GM18951 (cell line): ENCODE results near the gene IL5.

ENCODE experiments used
- POLR2A ChIP-seq: IDR thresholded peaks from 4 replicates; pipeline ENCODE4 v1.6.1; 2011; ENCODE audit warnings: mild to moderate bottlenecking; ENCODE audit not compliant: insufficient read length, insufficient read depth; ENCODE audit errors: extremely low read depth
- in situ Hi-C: fragments of 300-500 bp; cut with MboI; formaldehyde crosslinking; loops from one replicate; pipeline ENCODE4 v1.12.0; 2022; ENCODE audit warnings: low sequenced_read_pairs, mixed read lengths, inconsistent platforms; ENCODE audit not compliant: unreplicated experiment

Gene IL5

GRCh38 chr5:132510076-132510475, 33.2 kb downstream of the IL5 start:
- in situ Hi-C loops, result loop anchor here (25.0 kb wide), 1 partner anchor 273 kb away; the partner anchor contains the start of gene P4HA2
- TF ChIP-seq POLR2A, result no peak

DNA sequence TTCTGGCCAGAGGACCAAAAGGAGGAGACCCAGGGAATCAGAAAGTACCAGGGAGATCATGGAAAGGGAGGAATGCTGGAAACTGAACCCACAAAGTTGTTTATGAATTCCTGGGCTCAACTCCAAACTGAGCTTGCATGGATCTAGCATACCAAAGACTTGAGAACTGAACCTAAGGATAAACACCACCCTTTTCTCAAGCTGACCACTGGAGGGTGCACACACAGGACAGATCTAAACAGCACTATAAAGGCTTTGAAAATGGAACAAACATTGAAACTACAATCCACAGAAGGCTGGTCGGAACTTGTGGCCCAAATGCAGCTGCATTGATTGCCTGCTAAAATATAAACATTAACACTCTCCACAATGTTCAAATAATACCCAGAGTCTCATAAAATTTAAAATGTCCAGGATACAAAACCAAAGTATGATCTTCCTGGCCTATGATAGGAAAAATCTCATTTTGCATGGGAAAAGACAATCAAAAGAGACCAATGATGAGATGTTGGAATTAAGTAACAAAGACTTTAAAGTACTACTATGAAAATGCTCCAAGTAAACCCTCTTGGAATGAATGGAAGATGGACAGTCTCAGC, 37.1 kb downstream of the IL5 start:
- in situ Hi-C loops, result loop anchor here (25.0 kb wide), 1 partner anchor 269 kb away; the partner anchor contains the start of gene P4HA2
- TF ChIP-seq POLR2A, result no peak

GRCh38 chr5:132505641-132506040, 37.7 kb downstream of the IL5 start:
- TF ChIP-seq POLR2A, result no peak
- in situ Hi-C loops, result loop anchor here (25.0 kb wide), 1 partner anchor 268 kb away; the partner anchor contains the start of gene P4HA2

DNA sequence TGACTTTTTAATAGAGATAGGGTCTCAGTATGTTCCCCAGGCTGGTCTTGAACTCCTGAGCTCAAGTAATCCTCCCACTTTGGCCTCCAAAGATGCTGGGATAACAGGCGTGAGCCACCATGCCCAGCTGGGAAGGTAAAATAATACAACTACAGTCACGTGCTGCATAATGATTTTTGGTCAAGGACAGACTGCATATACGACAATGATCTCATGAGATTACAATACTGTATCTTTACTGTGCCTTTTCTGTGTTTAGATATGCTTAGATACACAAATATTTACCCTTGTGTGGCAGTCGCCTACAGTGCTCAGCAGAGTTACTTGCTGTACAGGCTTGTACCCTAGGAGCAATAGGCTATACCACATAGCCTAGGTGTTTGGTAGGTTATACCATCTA, 38.6 kb downstream of the IL5 start:
- no peak for TF ChIP-seq POLR2A
- in situ Hi-C loops, result loop anchor here (25.0 kb wide), 1 partner anchor 267 kb away; the partner anchor contains the start of gene P4HA2

GRCh38 chr5:132503244-132503643, 40.1 kb downstream of the IL5 start:
- no peak for TF ChIP-seq POLR2A
- in situ Hi-C loops, result loop anchor here (25.0 kb wide), 1 partner anchor 266 kb away; the partner anchor contains the start of gene P4HA2

DNA sequence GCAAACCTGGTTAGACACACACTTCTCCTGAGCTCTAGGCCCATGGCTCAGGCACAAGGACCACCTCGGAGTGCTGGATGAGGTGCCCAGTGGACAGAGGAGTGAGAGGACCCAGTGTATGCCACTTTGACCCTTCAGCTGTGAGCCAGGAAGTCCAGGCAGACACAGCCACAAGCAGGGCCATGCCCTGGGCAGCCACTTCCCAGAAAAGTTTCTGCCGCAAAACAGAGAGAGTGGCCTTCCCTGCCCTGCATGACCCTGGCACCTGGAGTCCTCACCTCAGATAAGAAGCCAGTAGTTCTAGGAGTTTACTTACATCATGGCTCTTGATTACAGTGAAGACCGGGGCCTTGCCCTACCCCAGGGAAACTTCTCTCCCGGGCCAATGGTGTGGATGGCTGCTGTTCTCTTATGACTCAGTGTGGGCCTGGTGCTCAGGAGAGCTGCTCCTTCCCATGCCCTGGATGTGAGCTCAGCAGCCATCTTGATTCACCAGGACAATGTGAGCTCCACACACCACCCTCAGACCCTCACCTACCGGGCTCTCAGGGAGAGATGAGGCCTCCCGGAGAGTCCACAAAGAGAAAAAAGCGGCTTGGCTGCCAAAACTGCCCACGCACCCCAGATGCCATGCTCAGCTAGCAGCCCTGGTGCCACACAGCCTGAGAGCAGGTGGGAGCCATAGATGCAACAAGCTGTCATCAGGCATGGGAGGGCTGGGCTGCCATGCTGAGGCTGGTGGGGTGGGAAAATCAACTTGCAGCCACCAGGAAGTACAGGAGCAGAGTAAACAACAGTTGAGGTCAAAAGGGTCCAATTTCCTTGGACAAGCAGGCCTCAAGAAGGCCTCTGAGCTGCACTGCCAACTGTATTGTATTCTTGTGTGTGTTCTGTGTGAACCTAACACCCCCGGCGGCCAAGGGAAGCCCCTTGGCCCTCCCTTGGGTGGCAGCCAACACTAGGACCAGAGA, 41.1 kb downstream of the IL5 start:
- in situ Hi-C loops, result loop anchor here (25.0 kb wide), 1 partner anchor 265 kb away; the partner anchor contains the start of gene P4HA2
- no peak for TF ChIP-seq POLR2A

- in situ Hi-C loops, result loop anchor here (25.0 kb wide), 1 partner anchor 264 kb away; the partner anchor contains the start of gene P4HA2
- TF ChIP-seq POLR2A, result no peak
These were observed 41.7 kb downstream of the IL5 start for GRCh38 chr5:132501629-132501956.

- in situ Hi-C loops, result loop anchor here (25.0 kb wide), 1 partner anchor 264 kb away; the partner anchor contains the start of gene P4HA2
- peak; percentile 40 for TF ChIP-seq POLR2A
These were observed 42.2 kb downstream of the IL5 start for GRCh38 chr5:132500931-132501628.

DNA sequence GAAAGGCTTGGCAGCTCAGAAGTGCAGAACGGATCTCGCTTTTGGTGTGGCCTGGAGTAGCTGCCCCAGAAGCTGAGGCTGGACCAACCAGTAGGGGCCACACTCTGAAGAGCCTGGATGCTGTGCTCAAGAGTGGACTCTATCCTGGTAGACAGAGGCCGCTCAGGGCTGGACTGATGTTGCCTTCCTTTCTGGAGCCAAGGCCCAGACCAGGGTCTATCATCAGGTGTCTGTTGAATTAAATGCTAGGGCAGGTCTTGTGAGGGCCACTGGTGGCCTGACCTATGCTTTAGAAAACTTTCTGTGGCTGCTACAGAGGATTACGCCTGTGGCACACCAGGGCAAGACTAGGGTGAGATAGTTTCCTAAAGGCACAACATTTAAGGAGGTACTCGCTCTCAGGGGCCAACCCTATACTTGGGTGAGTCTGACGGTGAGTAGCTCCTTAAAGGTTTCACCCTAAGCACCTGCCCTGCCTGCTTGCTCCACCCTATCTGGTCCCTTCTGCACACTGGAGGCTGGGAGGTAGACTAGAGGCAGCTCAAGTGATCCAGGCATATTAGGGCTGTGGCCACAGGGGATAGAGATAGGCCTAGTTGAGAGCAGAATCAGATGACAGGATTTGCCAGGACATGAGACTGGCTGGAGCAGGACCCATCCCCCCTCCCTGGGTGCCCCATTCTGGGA, 42.9 kb downstream of the IL5 start:
- TF ChIP-seq POLR2A, result no peak
- in situ Hi-C loops, result loop anchor here (25.0 kb wide), 1 partner anchor 263 kb away; the partner anchor contains the start of gene P4HA2

GRCh38 chr5:132499440-132500243, 43.7 kb downstream of the IL5 start:
- in situ Hi-C loops, result loop anchor here (25.0 kb wide), 1 partner anchor 262 kb away; the partner anchor contains the start of gene P4HA2
- TF ChIP-seq POLR2A, result no peak

DNA sequence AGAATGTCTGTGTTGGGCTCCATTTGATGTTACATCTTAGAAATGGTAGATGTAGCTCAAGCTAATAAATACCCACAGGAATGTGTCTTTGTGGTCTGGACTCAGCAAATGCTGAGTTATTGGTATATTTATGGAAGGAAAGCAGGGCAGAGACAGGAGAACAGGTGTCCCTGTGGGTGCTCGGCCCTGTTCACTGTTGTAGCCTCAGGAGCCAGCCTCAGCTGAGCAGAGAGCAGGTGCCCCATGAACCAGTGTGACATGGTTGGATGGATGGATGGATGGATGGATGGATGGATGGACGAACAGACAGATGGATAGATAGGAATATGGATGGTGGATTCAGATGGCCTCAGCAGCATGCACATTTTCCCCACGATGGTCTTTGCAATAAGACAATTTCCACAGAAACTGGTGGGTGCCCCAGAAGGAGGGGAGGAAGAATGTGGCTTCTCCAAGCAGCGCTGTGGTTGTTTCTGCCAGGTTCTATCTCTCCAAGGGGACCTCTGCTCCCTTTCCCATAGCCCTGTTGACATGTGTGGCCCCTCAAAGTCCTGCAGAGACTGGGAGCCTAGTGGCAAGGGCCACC, 44.5 kb downstream of the IL5 start:
- in situ Hi-C loops, result no loop called here
- no peak for TF ChIP-seq POLR2A
